Measurements from ENCODE around the gene TTN.

Gene TTN

GRCh38 chr2:178499640-178500039, 307.6 kb downstream of the TTN start:
- H4K20me1 ChIP-seq (ENCODE audit: insufficient read depth, low read length), result no peaks in the 10 kb centered on the region
- no peak for TF ChIP-seq EZH2phosphoT487 (IDR thresholded peaks at IDR 0.05; ENCODE audit: low read depth)
- TF ChIP-seq CTCF (IDR thresholded peaks at IDR 0.05; ENCODE audit: low read depth, low read length), result no peak
- no peak overlapping the region for H3K9ac ChIP-seq (ENCODE audit: low read length)
- no peaks in the 10 kb centered on the region for H3K9me3 ChIP-seq (ENCODE audit: insufficient read depth, low read length)
- no peaks in the 10 kb centered on the region for H3K27me3 ChIP-seq (ENCODE audit: low read depth, low read length)
- H3K27ac ChIP-seq (ENCODE audit: low read length), result no peak overlapping the region
- no peak overlapping the region for H2AFZ ChIP-seq (ENCODE audit: low read depth, low read length)
- H3K4me2 ChIP-seq (ENCODE audit: low read length), result no peak overlapping the region
- H3K4me3 ChIP-seq (ENCODE audit: low read length), result no peak overlapping the region
- H3K36me3 ChIP-seq (replicated peaks; ENCODE audit: low read depth, low read length), result peaks cover 36% of the 10 kb centered on the region
- H3K79me2 ChIP-seq (ENCODE audit: low read length), result no peaks in the 10 kb centered on the region
- H3K4me1 ChIP-seq (ENCODE audit: low read length), result peaks cover 15% of the 10 kb centered on the region

- Histone ChIP-seq H3K27ac (ENCODE audit: low read length) (no peak overlapping the region), H3K9me3 (ENCODE audit: insufficient read depth, low read length) (no peaks in the 10 kb centered on the region), H3K27me3 (ENCODE audit: low read depth, low read length) (no peaks in the 10 kb centered on the region), H3K9ac (ENCODE audit: low read length) (no peak overlapping the region), H3K4me3 (ENCODE audit: low read length) (no peak overlapping the region), H3K4me2 (ENCODE audit: low read length) (no peak overlapping the region), H2AFZ (ENCODE audit: low read depth, low read length) (no peak overlapping the region), H3K4me1 (ENCODE audit: low read length) (peaks cover 11% of the 10 kb centered on the region), H3K79me2 (ENCODE audit: low read length) (no peaks in the 10 kb centered on the region), H4K20me1 (ENCODE audit: insufficient read depth, low read length) (no peaks in the 10 kb centered on the region), H3K36me3 (replicated peaks; ENCODE audit: low read depth, low read length) (peaks cover 44% of the 10 kb centered on the region)
- no peak for TF ChIP-seq CTCF (IDR thresholded peaks at IDR 0.05; ENCODE audit: low read depth, low read length)
- TF ChIP-seq EZH2phosphoT487 (IDR thresholded peaks at IDR 0.05; ENCODE audit: low read depth), result no peak
Measured at GRCh38 chr2:178498137-178498536, 309.1 kb downstream of the TTN start.

- TF ChIP-seq EZH2phosphoT487 (IDR thresholded peaks at IDR 0.05; ENCODE audit: low read depth), result no peak
- TF ChIP-seq CTCF (IDR thresholded peaks at IDR 0.05; ENCODE audit: low read depth, low read length), result no peak
- Histone ChIP-seq H3K27me3 (ENCODE audit: low read depth, low read length) (no peaks in the 10 kb centered on the region), H3K79me2 (ENCODE audit: low read length) (no peaks in the 10 kb centered on the region), H3K27ac (ENCODE audit: low read length) (no peak overlapping the region), H3K9ac (ENCODE audit: low read length) (no peak overlapping the region), H3K4me2 (ENCODE audit: low read length) (no peak overlapping the region), H3K9me3 (ENCODE audit: insufficient read depth, low read length) (no peaks in the 10 kb centered on the region), H3K4me1 (ENCODE audit: low read length) (peaks cover 7% of the 10 kb centered on the region), H3K36me3 (replicated peaks; ENCODE audit: low read depth, low read length) (peaks cover 34% of the 10 kb centered on the region), H3K4me3 (ENCODE audit: low read length) (no peak overlapping the region), H4K20me1 (ENCODE audit: insufficient read depth, low read length) (no peaks in the 10 kb centered on the region), H2AFZ (ENCODE audit: low read depth, low read length) (no peak overlapping the region)
Measured at GRCh38 chr2:178496049-178496448, 311.2 kb downstream of the TTN start.

- Histone ChIP-seq H3K4me3 (ENCODE audit: low read length) (no peak overlapping the region), H3K9me3 (ENCODE audit: insufficient read depth, low read length) (no peaks in the 10 kb centered on the region), H3K4me2 (ENCODE audit: low read length) (no peak overlapping the region), H4K20me1 (ENCODE audit: insufficient read depth, low read length) (peaks cover 6% of the 10 kb centered on the region; the same call in 1 of the 2 replicates), H3K79me2 (ENCODE audit: low read length) (no peaks in the 10 kb centered on the region; the same call in 1 of the 2 replicates), H3K27ac (ENCODE audit: low read length) (no peak overlapping the region), H3K4me1 (ENCODE audit: low read length) (peaks cover 7% of the 10 kb centered on the region), H3K36me3 (replicated peaks; ENCODE audit: low read depth, low read length) (peaks cover 37% of the 10 kb centered on the region), H2AFZ (ENCODE audit: low read depth, low read length) (no peak overlapping the region), H3K27me3 (ENCODE audit: low read depth, low read length) (no peaks in the 10 kb centered on the region), H3K9ac (ENCODE audit: low read length) (no peak overlapping the region)
- no peak for TF ChIP-seq EZH2phosphoT487 (IDR thresholded peaks at IDR 0.05; ENCODE audit: low read depth)
- no peak for TF ChIP-seq CTCF (IDR thresholded peaks at IDR 0.05; ENCODE audit: low read depth, low read length)
Measured at GRCh38 chr2:178491612-178492011, 315.6 kb downstream of the TTN start.

Data from OCI-LY3 (cell line).